ENCODE results near the gene CYP39A1. TPM values are rescaled to one million over a fixed set of nuclear protein-coding genes. Genes with fewer than 3 reads are reported as not detected.

CYP39A1 gene
- total RNA-seq, 1 experiment from 2014 or later, result 0.54 TPM

- intact Hi-C loops (cut with micrococcal nuclease), result no loop called here
- no peak for TF ChIP-seq MAX (IDR thresholded peaks at IDR 0.05)
- no peak for TF ChIP-seq ATF3 (IDR thresholded peaks at IDR 0.05)
- no peak for TF ChIP-seq ELF1 (IDR thresholded peaks at IDR 0.05; ENCODE audit: borderline replicate concordance, low read depth)
- TF ChIP-seq JUND (IDR thresholded peaks at IDR 0.05), result no peak
- TF ChIP-seq EGR1 (IDR thresholded peaks at IDR 0.05; ENCODE audit: low read depth), result no peak
- RAD21 ChIA-PET (ENCODE audit: low non-redundant PET in 1 of 2, low total read pairs in 2 of 2, uncharacterized antibody in 2 of 2, unreplicated experiment in 2 of 2), result no interaction called here
Measured at GRCh38 chr6:46598215-46598614, 54.4 kb downstream of the CYP39A1 start.

GRCh38 chr6:46592740-46593139 lies 59.9 kb downstream of the CYP39A1 start:
- H3K9ac ChIP-seq (ENCODE audit: low read length), result no peak overlapping the region
- H4K20me1 ChIP-seq (ENCODE audit: insufficient read depth), result no peaks in the 10 kb centered on the region
- no peaks in the 10 kb centered on the region for H3K9me3 ChIP-seq (ENCODE audit: control insufficient read depth in 1 of 2, insufficient read depth in 1 of 2, low read depth in 1 of 2, low read length in 2 of 2)
- no peak for ATAC-seq
- no peak overlapping the region for H3K4me3 ChIP-seq (replicated peaks in 1 of 2; ENCODE audit: low read depth in 1 of 2, low read length in 2 of 2)
- no peak overlapping the region for H3K4me2 ChIP-seq (ENCODE audit: low read length)
- no peaks in the 10 kb centered on the region for H3K79me2 ChIP-seq (ENCODE audit: insufficient read depth, low read length)
- no TSS peak for BruUV-seq (replicated peaks)
- H2AFZ ChIP-seq (ENCODE audit: low read depth, low read length, poor library complexity, severe bottlenecking), result no peak overlapping the region
- intact Hi-C loops (cut with micrococcal nuclease), result no loop called here
- ChIA-PET CTCF (no interaction called here), RAD21 (ENCODE audit: low non-redundant PET in 1 of 2, low total read pairs in 2 of 2, uncharacterized antibody in 2 of 2, unreplicated experiment in 2 of 2) (no interaction called here), POLR2A (no interaction called here)
- no peak for TF ChIP-seq POLR2AphosphoS5 (IDR thresholded peaks at IDR 0.05; ENCODE audit: low read depth, low read length)
- H3K27me3 ChIP-seq (ENCODE audit: insufficient read depth, low read length), result no peaks in the 10 kb centered on the region
- no peaks in the 10 kb centered on the region for H3K36me3 ChIP-seq (ENCODE audit: control insufficient read depth in 1 of 2, insufficient read depth in 2 of 2, low read length in 2 of 2)
- H3K4me1 ChIP-seq (ENCODE audit: control insufficient read depth in 1 of 2, insufficient read depth in 2 of 2, low read length in 2 of 2), result no peaks in the 10 kb centered on the region
- no peaks in the 10 kb centered on the region for H3K9me2 ChIP-seq (ENCODE audit: insufficient read depth)
- no peak for DNase-seq (ENCODE audit: low read depth, low spot score)
- no peak overlapping the region for H3K27ac ChIP-seq (ENCODE audit: low read depth, low read length)

More at GRCh38 chr6:46598215-46598614, 54.4 kb downstream of the CYP39A1 start:
- Histone ChIP-seq H3K79me2 (ENCODE audit: insufficient read depth, low read length) (no peaks in the 10 kb centered on the region), H3K4me3 (replicated peaks in 1 of 2; ENCODE audit: low read depth in 1 of 2, low read length in 2 of 2) (no peak overlapping the region), H3K4me2 (ENCODE audit: low read length) (no peak overlapping the region), H3K27me3 (ENCODE audit: insufficient read depth, low read length) (no peaks in the 10 kb centered on the region), H3K36me3 (ENCODE audit: control insufficient read depth in 1 of 2, insufficient read depth in 2 of 2, low read length in 2 of 2) (no peaks in the 10 kb centered on the region), H4K20me1 (ENCODE audit: insufficient read depth) (no peaks in the 10 kb centered on the region), H3K4me1 (ENCODE audit: control insufficient read depth in 1 of 2, insufficient read depth in 2 of 2, low read length in 2 of 2) (no peaks in the 10 kb centered on the region), H3K9ac (ENCODE audit: low read length) (no peak overlapping the region), H3K9me2 (ENCODE audit: insufficient read depth) (no peaks in the 10 kb centered on the region), H3K9me3 (ENCODE audit: control insufficient read depth in 1 of 2, insufficient read depth in 1 of 2, low read depth in 1 of 2, low read length in 2 of 2) (no peaks in the 10 kb centered on the region), H2AFZ (ENCODE audit: low read depth, low read length, poor library complexity, severe bottlenecking) (no peak overlapping the region), H3K27ac (ENCODE audit: low read depth, low read length) (no peak overlapping the region)
- ATAC-seq (no peak), DNase-seq (ENCODE audit: low read depth, low spot score) (no peak)
- BruUV-seq (replicated peaks), result no TSS peak
- CTCF ChIA-PET, result interaction anchor here (0.6 kb wide), 1 partner anchor 1610 kb away, joined by 3 read pairs; no protein-coding TSS in a partner anchor
- POLR2A ChIA-PET, result no interaction called here
